OCI-LY7 (cell line): ENCODE measurements around the gene MYOC.
"Not testable (repeated sequence)": the region's sequence is repeated elsewhere in the genome, so short reads cannot be mapped to it uniquely, and the experiment has no call there.

Source experiments
- CTCF ChIP-seq: fragments of 200-600 bp; sonication (generic); conservative IDR thresholded peaks from 2 replicates; pipeline ENCODE4 v1.5.1; 2014; ENCODE audit warnings: mild to moderate bottlenecking, antibody characterized with exemption, low read length, moderate library complexity, mixed read lengths
- EZH2phosphoT487 ChIP-seq: fragments of 200-600 bp; sonication (generic); IDR thresholded peaks from 2 replicates; pipeline ENCODE4 v1.6.1; 2018; ENCODE audit warnings: low read depth, borderline replicate concordance, mild to moderate bottlenecking, mixed run types, antibody characterized with exemption, low read length, moderate library complexity, mixed read lengths

GRCh38 chr1:171600310-171600709, 52.2 kb downstream of the MYOC start:
- TF ChIP-seq CTCF, EZH2phosphoT487: not testable (repeated sequence)
